ENCODE results near the gene ST7. TPM values are rescaled to one million over a fixed set of nuclear protein-coding genes. Genes with fewer than 3 reads are reported as not detected.

Gene ST7
- polyA plus RNA-seq, 2 of the 4 experiments (the other 2 are of a cell fraction), result 16.2 to 26.0 TPM

GRCh38 chr7:117008118-117008885, 55.0 kb downstream of the ST7 start:
- WGBS (ENCODE audit: missing lambda C conversion rate), result 86% methylated on average over 3 of the region's 3 CpGs
- FAIRE-seq, result no peak
- no peak for DNase-seq (ENCODE audit: low read depth in 1 of 2, low spot score in 1 of 2)
- TF ChIP-seq ZC3H11A (IDR thresholded peaks at IDR 0.05), result no peak
- TF ChIP-seq ESRRA (IDR thresholded peaks at IDR 0.05; ENCODE audit: borderline replicate concordance, low read length), result no peak
- no peak for TF ChIP-seq MAX (IDR thresholded peaks at IDR 0.05)
- TF ChIP-seq ELK1 (IDR thresholded peaks at IDR 0.05; ENCODE audit: low read depth, low read length), result no peak
- TF ChIP-seq HDAC2 (IDR thresholded peaks at IDR 0.05), result no peak
- TF ChIP-seq JUN (IDR thresholded peaks at IDR 0.05), result no peak
- no peak for TF ChIP-seq ZFP36 (IDR thresholded peaks at IDR 0.05; ENCODE audit: borderline replicate concordance, partially characterized antibody)
- no peak for TF ChIP-seq HOXB5 (CRISPR knock-in tag; IDR thresholded peaks at IDR 0.05)
- no peak for TF ChIP-seq FOSB (CRISPR knock-in tag; IDR thresholded peaks at IDR 0.05)
- no peak for TF ChIP-seq BCL3 (IDR thresholded peaks at IDR 0.05)
- TF ChIP-seq POLR2A (IDR thresholded peaks at IDR 0.05; ENCODE audit: low read length), result no peak
- TF ChIP-seq HES2 (IDR thresholded peaks at IDR 0.05), result no peak
- no peak for TF ChIP-seq NPAS2 (CRISPR knock-in tag; IDR thresholded peaks at IDR 0.05; ENCODE audit: borderline replicate concordance)
- no peak for TF ChIP-seq JUNB (IDR thresholded peaks at IDR 0.05)
- no peak for TF ChIP-seq TFCP2L1 (CRISPR knock-in tag; IDR thresholded peaks at IDR 0.05)
- TF ChIP-seq SREBF2 (IDR thresholded peaks at IDR 0.05), result no peak
- Histone ChIP-seq H3K4me2 (no peak overlapping the region), H3K4me1 (peaks cover 9% of the 10 kb centered on the region; the same call in 1 of the 3 replicates), H3K4me3 (no peak overlapping the region), H3K9me3 (no peaks in the 10 kb centered on the region), H3K27ac (no peak overlapping the region)
- CTCF ChIA-PET, result interaction anchor here (0.7 to 1.4 kb wide), 4 partner anchors 21 to 78 kb away, joined by 3 to 5 read pairs (median 3); no protein-coding TSS in a partner anchor
- POLR2A ChIA-PET, result no interaction called here
- ATAC-seq, result no peak

GRCh38 chr7:117008886-117009531, 55.7 kb downstream of the ST7 start:
- FAIRE-seq (no peak), DNase-seq (ENCODE audit: low read depth in 1 of 2, low spot score in 1 of 2) (no peak), ATAC-seq (no peak)
- Histone ChIP-seq H3K4me1 (peaks cover 9% of the 10 kb centered on the region; the same call in 1 of the 3 replicates), H3K27ac (no peak overlapping the region), H3K4me2 (no peak overlapping the region), H3K9me3 (no peaks in the 10 kb centered on the region), H3K4me3 (no peak overlapping the region)
- ChIA-PET CTCF (interaction anchor here (0.7 to 1.8 kb wide), 5 partner anchors 20 to 78 kb away, joined by 3 to 10 read pairs (median 3); no protein-coding TSS in a partner anchor), POLR2A (no interaction called here)
- TF ChIP-seq HEYL (CRISPR knock-in tag; IDR thresholded peaks at IDR 0.05) (no peak), HOXB13 (CRISPR knock-in tag; IDR thresholded peaks at IDR 0.05; ENCODE audit: low read depth) (no peak)
- WGBS (ENCODE audit: missing lambda C conversion rate), result 92% methylated on average over 2 of the region's 2 CpGs

- no peak for ATAC-seq
- Histone ChIP-seq H3K4me2 (no peak overlapping the region), H3K27ac (no peak overlapping the region), H3K9me3 (no peaks in the 10 kb centered on the region), H3K4me1 (peaks cover 9% of the 10 kb centered on the region; the same call in 1 of the 3 replicates), H3K4me3 (no peak overlapping the region)
- no peak for TF ChIP-seq CBX8 (IDR thresholded peaks at IDR 0.05)
- WGBS (ENCODE audit: missing lambda C conversion rate), result 86% methylated on average over 3 of the region's 3 CpGs
- ChIA-PET POLR2A (no interaction called here), CTCF (interaction anchor here (1.2 to 1.8 kb wide), 6 partner anchors 18 to 27 kb away, joined by 3 to 10 read pairs (median 4); no protein-coding TSS in a partner anchor)
- no peak for FAIRE-seq
- no peak for DNase-seq (ENCODE audit: low read depth in 1 of 2, low spot score in 1 of 2)
Measured at GRCh38 chr7:117009705-117010361, 56.5 kb downstream of the ST7 start.
